Stimulated activated CD4-positive, alpha-beta T cell treated with anti-CD3 and anti-CD28 coated beads, Interleukin-4, amount 100 ng/mL, for 48 hours (primary cell): ENCODE measurements around the gene RO60.

Experiments
- DNase-seq, 2 donors: peaks; one replicate each; pipeline ENCODE4 v3.0.0-alpha.2; 2020; ENCODE audit warnings: low read depth in 2 of 2

The RO60 gene

DNA sequence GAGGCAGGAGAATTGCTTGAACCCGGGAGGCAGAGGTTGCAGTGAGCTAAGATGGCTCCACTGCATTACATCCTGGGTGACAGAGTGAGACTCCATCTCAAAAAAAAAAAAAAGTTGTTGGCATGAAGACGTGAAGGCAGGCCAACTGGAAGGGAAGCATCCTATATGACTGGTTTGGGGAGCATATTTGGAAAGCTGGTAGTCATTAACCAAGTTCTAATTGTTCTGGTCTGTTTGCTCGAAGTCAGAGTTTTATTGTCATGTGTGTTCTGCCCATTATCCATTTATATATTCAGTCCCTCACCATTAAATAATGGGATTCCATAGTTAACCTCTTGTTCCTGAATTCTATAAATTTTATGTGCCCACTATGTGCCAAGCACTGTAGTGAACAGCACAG is 49.1 kb downstream of the RO60 start:
- DNase-seq, result no peak
